Activated CD4-positive, alpha-beta T cell treated with anti-CD3 and anti-CD28 coated beads, Interleukin-2, Interleukin-6, amounts not matched to agents 100 ng/mL and 50 ng/mL, durations not matched to agents 16 hours and 8 hours (primary cell): ENCODE data around the gene BCDIN3D.

Experiments
- DNase-seq: peaks from one replicate; pipeline ENCODE4 v3.0.0-alpha.2; 2020

BCDIN3D gene

GRCh38 chr12:49813131-49813530 is 29.8 kb downstream of the BCDIN3D start:
- DNase-seq, result no peak

GRCh38 chr12:49811961-49812401 is 30.9 kb downstream of the BCDIN3D start:
- DNase-seq, result no peak

- DNase-seq, result no peak
These were observed 31.8 kb downstream of the BCDIN3D start for GRCh38 chr12:49811136-49811535.

GRCh38 chr12:49809906-49810389 is 33.0 kb downstream of the BCDIN3D start:
- no peak for DNase-seq

- DNase-seq, result no peak
These were observed 33.5 kb downstream of the BCDIN3D start for GRCh38 chr12:49809381-49809905.

GRCh38 chr12:49808686-49809380 is 34.1 kb downstream of the BCDIN3D start:
- DNase-seq, result no peak

- DNase-seq, result no peak
These were observed 34.8 kb downstream of the BCDIN3D start for GRCh38 chr12:49807991-49808580.

- DNase-seq, result no peak
These were observed 36.0 kb downstream of the BCDIN3D start for GRCh38 chr12:49806877-49807276.

- DNase-seq, result no peak
These were observed 36.5 kb downstream of the BCDIN3D start for GRCh38 chr12:49806321-49806813.

- no peak for DNase-seq
These were observed 37.5 kb downstream of the BCDIN3D start for GRCh38 chr12:49805409-49805808.

GRCh38 chr12:49804821-49805220 is 38.1 kb downstream of the BCDIN3D start:
- no peak for DNase-seq

GRCh38 chr12:49803693-49804450 is 39.0 kb downstream of the BCDIN3D start:
- DNase-seq, result no peak

- no peak for DNase-seq
These were observed 41.5 kb downstream of the BCDIN3D start for GRCh38 chr12:49801141-49802063.

- DNase-seq, result no peak
These were observed 42.3 kb downstream of the BCDIN3D start for GRCh38 chr12:49800421-49801140.

- no peak for DNase-seq
These were observed 44.0 kb downstream of the BCDIN3D start for GRCh38 chr12:49798934-49799333.

GRCh38 chr12:49798248-49798647 is 44.7 kb downstream of the BCDIN3D start:
- DNase-seq, result no peak

- no peak for DNase-seq
These were observed 45.5 kb downstream of the BCDIN3D start for GRCh38 chr12:49797449-49797776.

GRCh38 chr12:49796606-49797448 is 46.1 kb downstream of the BCDIN3D start:
- no peak for DNase-seq

- DNase-seq, result no peak
These were observed 46.8 kb downstream of the BCDIN3D start for GRCh38 chr12:49796155-49796554.

GRCh38 chr12:49795654-49796105 is 47.2 kb downstream of the BCDIN3D start:
- no peak for DNase-seq
